ENCODE data around the gene LRRC51.

The LRRC51 gene

GRCh38 chr11:72084965-72085364 is 4.3 kb downstream of the LRRC51 start:
- TF ChIP-seq SIN3A (IDR thresholded peaks at IDR 0.05; ENCODE audit: borderline replicate concordance, insufficient read depth, low read length) (no peak), FOXP2 (optimal IDR thresholded peaks at IDR 0.05; ENCODE audit: borderline replicate concordance, extremely low read depth, extremely low read length, insufficient read depth) (no peak), TAF1 (IDR thresholded peaks at IDR 0.05; ENCODE audit: borderline replicate concordance, insufficient read depth, low read length) (no peak), REST (IDR thresholded peaks at IDR 0.05; ENCODE audit: insufficient read depth in 1 of 2, low read depth in 2 of 2, low read length in 2 of 2) (no peak), POLR2AphosphoS5 (IDR thresholded peaks at IDR 0.05; ENCODE audit: low read depth, low read length) (no peak)

GRCh38 chr11:72085621-72086351 is 5.1 kb downstream of the LRRC51 start:
- TF ChIP-seq FOXP2 (optimal IDR thresholded peaks at IDR 0.05; ENCODE audit: borderline replicate concordance, extremely low read depth, extremely low read length, insufficient read depth): no peak

- TF ChIP-seq FOXP2 (optimal IDR thresholded peaks at IDR 0.05; ENCODE audit: borderline replicate concordance, extremely low read depth, extremely low read length, insufficient read depth) (no peak), POLR2AphosphoS5 (IDR thresholded peaks at IDR 0.05; ENCODE audit: low read depth, low read length) (no peak), TAF1 (IDR thresholded peaks at IDR 0.05; ENCODE audit: borderline replicate concordance, insufficient read depth, low read length) (no peak), SIN3A (IDR thresholded peaks at IDR 0.05; ENCODE audit: borderline replicate concordance, insufficient read depth, low read length) (no peak)
Measured at GRCh38 chr11:72088076-72088808, 7.6 kb downstream of the LRRC51 start.

- TF ChIP-seq TAF1 (IDR thresholded peaks at IDR 0.05; ENCODE audit: borderline replicate concordance, insufficient read depth, low read length) (no peak; the same call in 1 of the 2 replicates), SIN3A (IDR thresholded peaks at IDR 0.05; ENCODE audit: borderline replicate concordance, insufficient read depth, low read length) (no peak), POLR2AphosphoS5 (IDR thresholded peaks at IDR 0.05; ENCODE audit: low read depth, low read length) (no peak)
Measured at GRCh38 chr11:72091292-72091691, 10.6 kb downstream of the LRRC51 start.

GRCh38 chr11:72098741-72099140 is 18.1 kb downstream of the LRRC51 start:
- no peak for TF ChIP-seq POLR2AphosphoS5 (IDR thresholded peaks at IDR 0.05; ENCODE audit: low read depth, low read length)

- no peak for TF ChIP-seq FOXP2 (optimal IDR thresholded peaks at IDR 0.05; ENCODE audit: borderline replicate concordance, extremely low read depth, extremely low read length, insufficient read depth)
- TF ChIP-seq SIN3A (IDR thresholded peaks at IDR 0.05; ENCODE audit: borderline replicate concordance, insufficient read depth, low read length): no peak
- no peak for TF ChIP-seq POLR2AphosphoS5 (IDR thresholded peaks at IDR 0.05; ENCODE audit: low read depth, low read length)
- TF ChIP-seq TAF1 (IDR thresholded peaks at IDR 0.05; ENCODE audit: borderline replicate concordance, insufficient read depth, low read length): no peak
Measured at GRCh38 chr11:72100009-72100408, 19.4 kb downstream of the LRRC51 start.

- TF ChIP-seq TAF1 (IDR thresholded peaks at IDR 0.05; ENCODE audit: borderline replicate concordance, insufficient read depth, low read length) (no peak), SIN3A (IDR thresholded peaks at IDR 0.05; ENCODE audit: borderline replicate concordance, insufficient read depth, low read length) (no peak), FOXP2 (optimal IDR thresholded peaks at IDR 0.05; ENCODE audit: borderline replicate concordance, extremely low read depth, extremely low read length, insufficient read depth) (no peak), REST (IDR thresholded peaks at IDR 0.05; ENCODE audit: insufficient read depth in 1 of 2, low read depth in 2 of 2, low read length in 2 of 2) (no peak), POLR2AphosphoS5 (IDR thresholded peaks at IDR 0.05; ENCODE audit: low read depth, low read length) (no peak)
Measured at GRCh38 chr11:72100462-72100861, 19.8 kb downstream of the LRRC51 start.

GRCh38 chr11:72102162-72102561 is 21.5 kb downstream of the LRRC51 start:
- TF ChIP-seq POLR2AphosphoS5 (IDR thresholded peaks at IDR 0.05; ENCODE audit: low read depth, low read length): peak; percentile 20
- TF ChIP-seq FOXP2 (optimal IDR thresholded peaks at IDR 0.05; ENCODE audit: borderline replicate concordance, extremely low read depth, extremely low read length, insufficient read depth): no peak
